ENCODE results near the gene C2CD2.

Gene C2CD2

GRCh38 chr21:41861255-41861654, 92.6 kb downstream of the C2CD2 start:
- no peak for DNase-seq

DNA sequence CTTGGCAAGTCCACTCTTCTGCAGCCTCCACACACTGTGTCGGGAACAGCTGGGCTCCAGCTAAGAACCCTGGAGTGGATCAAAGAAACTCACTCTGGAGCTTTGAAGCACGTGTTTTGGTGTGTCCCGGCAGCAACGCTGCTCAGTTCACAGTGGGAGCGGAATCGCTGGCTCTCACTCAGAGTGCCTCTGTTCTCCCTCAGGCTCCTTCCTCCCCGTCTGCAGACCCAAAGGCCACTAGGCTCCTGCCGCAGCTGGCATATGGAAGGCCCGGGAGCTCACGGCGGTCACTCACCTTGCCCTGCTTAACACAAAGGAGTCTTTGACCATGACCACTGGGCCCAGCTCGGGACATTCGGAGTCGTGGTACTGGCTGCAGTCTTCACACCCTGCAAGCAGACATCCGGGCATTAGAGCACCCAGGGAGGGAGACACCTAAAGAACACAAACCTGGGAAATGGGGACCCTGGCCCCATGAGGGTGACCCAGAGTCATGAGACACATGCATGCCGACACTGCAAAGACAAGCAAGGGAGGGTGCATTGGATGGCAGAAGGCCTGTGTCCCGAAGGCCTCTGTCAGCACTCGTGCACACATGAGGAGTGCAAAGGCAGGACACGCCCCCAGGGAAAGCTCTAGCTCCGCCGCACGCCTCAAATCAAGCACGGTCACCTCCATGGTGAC, 94.4 kb downstream of the C2CD2 start:
- DNase-seq = no peak

DNA sequence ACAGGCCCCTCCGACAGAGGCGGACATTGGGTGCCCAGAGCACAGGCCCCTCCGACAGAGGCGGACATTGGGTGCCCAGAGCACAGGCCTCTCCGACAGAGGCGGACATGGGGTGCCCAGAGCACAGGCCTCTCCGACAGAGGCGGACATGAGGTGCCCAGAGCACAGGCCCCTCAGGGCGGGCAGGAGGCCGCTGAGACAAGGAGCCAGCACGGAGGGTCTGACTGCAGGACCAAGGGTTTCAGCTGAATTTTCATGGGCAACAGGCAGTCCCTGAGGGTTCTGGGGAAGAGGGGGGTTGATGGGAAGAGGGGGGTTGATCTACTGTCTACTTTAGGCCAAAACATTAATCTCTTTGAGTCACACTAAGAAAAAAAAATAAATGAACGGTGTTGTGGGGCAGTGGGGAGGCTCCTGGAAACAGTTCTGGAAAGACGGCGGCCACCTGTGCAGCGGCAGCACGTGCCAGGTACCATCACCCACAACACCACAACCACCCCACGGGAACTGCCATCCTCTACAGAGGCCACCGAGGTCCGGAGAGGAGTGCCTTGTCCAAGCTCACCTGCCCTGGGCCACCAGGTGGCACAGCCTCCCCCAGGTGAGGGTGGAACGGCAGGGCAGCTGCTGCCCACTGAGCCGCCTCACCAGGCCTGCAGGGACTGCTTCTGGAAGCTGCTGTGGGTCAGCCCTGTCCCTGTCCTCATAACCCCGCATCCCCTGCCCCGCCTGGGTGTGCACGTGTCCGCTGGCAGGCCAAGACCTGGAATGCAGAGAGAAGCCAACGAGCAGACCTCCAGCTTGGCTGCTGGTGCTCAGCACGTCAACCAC, 95.1 kb downstream of the C2CD2 start:
- DNase-seq = no peak

DNA sequence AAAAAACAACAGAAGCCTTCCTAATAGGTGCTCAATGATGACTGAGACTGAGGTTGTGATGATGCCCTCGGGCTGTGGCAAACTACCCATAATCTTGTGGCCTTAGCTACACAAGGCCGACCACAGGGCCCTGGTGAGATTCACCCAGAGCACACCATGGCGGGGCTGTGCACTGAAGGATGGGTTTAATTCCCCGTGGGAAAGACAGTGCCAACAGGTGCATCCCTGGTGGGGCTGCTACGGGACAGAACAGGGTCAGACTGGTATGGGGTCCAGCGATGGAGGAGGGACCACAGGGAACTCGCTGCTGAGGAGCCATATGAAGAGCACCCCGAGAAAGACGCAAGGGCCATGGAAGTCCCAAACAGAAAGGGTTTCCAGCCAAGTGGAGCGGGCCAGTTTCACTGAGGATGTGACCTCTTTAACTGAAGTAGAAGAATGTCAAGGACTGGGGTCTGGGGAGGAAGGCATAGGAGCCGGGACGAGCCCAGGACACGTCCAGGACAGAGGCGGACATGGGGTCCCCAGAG, 96.0 kb downstream of the C2CD2 start:
- DNase-seq = no peak

GRCh38 chr21:41856572-41856971, 97.2 kb downstream of the C2CD2 start:
- no peak for DNase-seq

DNA sequence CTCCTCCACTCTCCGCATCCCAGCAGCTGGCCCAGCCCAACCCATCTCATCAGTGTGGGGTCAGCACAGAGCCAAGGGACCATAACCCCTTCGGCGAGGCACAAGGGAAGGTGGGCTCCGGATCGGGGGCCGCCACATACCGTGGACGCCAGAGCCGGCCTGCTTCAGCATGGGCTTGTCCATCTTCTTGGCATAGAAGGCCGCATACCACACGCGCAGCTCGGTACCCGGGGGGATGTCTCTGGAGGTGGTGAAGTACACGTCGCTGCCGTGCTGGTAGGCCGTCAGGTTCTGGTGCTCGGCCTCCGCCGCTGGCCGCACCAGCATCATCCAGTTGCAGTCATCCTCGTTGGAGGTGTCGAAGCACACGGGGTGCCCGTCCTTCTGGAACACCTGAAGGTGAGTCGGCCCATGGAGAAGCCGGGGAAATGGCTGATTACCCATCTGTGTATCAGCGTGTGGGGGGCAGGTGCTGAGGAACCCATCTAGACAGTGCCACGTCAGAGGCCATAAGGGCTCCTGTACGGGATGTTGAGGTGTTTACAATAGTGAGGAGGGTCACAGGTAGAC, 99.3 kb downstream of the C2CD2 start:
- DNase-seq = no peak

- DNase-seq = no peak
These were observed 100.9 kb downstream of the C2CD2 start for GRCh38 chr21:41852929-41853320.

GRCh38 chr21:41852151-41852928, 101.5 kb downstream of the C2CD2 start:
- DNase-seq = no peak

DNA sequence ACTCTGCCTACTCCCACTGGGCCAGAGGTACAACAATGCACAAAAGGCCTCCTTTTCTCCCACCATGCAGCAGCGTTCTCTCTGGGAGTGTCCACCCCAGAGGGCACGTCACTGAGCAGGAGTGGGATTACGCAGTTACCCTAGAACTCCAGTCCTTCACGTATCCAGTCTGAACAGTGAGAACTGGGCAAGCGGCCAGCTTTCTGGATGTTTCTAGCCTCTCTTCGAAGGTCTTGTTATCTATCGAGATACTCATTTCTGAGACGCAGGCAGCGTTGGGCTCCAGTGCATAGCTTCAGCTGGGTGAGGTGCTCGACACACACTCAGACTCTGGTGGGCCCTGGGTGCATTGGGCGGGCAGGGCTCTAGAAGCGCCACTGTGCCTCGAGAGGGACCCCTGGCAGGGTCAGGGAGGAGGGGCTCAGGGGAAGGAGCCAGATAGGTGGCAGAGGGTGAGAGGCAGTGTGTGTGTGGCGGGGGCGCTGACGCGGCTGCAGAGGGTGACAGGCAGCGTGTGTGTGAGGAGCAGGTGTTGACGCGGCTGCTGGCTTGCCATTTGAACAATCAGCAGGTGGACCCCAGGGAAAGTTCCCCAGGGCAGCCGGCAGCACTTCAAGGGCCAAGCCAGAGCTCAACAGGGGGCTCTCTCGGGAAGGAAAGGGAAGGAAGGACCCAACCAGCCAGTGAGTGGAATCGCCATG, 102.6 kb downstream of the C2CD2 start:
- no peak for DNase-seq

GRCh38 chr21:41850085-41850484, 103.7 kb downstream of the C2CD2 start:
- no peak for DNase-seq

GRCh38 chr21:41848958-41849580, 104.7 kb downstream of the C2CD2 start:
- DNase-seq = no peak

DNA sequence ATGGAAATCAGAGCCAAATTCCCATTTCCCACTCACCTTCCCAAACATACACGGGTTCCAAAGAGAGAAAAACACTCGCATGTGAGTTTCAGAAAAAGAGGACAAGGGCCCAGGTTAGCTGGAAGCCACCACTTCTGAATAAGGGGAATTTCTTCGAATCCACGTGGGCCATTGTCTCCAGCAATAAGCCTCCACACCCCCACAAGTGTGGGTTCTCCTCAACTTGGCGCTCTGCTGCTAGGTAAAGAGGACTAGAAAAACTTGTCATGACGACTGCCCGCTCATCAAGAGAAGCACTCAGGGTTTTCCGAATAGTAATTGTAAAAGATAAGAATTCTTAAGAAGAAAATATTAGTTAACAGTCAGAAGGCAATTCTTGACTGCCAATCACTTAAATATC, 105.3 kb downstream of the C2CD2 start:
- DNase-seq = no peak

- DNase-seq = no peak
These were observed 106.6 kb downstream of the C2CD2 start for GRCh38 chr21:41847066-41847804.

GRCh38 chr21:41846536-41846935, 107.3 kb downstream of the C2CD2 start:
- no peak for DNase-seq

GRCh38 chr21:41846033-41846317, 107.8 kb downstream of the C2CD2 start:
- DNase-seq = no peak

GRCh38 chr21:41845310-41846032, 108.3 kb downstream of the C2CD2 start:
- DNase-seq = no peak

GRCh38 chr21:41843584-41843983, 110.2 kb downstream of the C2CD2 start:
- no peak for DNase-seq

DNA sequence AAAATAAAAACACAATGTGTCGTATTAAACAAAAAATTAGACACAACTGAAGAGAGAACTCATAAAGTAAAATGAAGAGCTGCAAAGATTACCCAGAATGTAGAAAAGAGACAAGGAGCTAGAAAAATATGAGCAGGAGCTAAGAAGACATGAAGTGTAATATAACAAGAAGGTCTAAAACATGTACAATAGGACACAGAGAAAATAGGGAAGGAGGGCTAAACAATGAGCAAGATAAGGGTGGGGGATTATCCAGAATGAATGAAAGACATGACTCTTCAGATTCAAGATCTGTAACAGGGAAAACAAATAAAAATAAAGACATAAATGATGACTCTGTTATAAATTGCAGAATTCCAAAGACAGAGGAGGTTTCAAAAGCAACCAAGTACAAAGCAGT, 112.9 kb downstream of the C2CD2 start:
- no peak for DNase-seq

DNA sequence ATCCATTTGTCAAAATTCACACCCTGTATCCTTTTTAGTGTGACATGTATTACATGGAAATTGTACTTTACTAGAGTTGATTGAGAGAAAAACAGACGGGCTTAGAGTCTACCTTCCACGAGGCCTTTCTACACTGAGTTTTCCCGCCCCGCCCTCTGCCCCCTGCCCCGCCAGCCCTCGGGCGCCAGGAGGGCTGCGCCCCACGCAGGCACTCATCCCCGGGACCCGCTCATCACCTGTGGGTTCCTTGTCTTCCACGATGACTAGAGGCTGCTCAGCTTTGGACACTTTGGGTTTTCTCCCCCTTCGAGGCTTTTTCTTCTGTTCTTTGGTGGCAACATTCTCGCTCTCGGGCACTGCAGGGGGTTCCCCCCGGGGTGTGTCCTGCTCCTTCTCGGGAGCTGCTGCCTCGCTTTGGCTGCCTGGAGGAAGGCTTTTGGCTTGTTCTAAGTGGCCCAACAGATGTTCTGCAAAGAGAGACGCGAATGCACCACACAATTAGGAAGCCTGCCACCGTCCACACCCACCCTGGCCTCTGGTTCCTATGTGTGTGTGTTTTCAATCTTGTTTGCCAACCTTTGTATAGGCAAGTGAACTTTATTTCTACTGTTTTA, 114.3 kb downstream of the C2CD2 start:
- no peak for DNase-seq

GRCh38 chr21:41837756-41838297, 116.0 kb downstream of the C2CD2 start:
- DNase-seq = no peak

Measured in CD4-positive, alpha-beta T cell treated with Interleukin-10 for 1 hour (primary cell).